Liver (tissue), 9 donors: Measurements from ENCODE around the gene TRIO. TPM values are rescaled to one million over a fixed set of nuclear protein-coding genes. Genes with fewer than 3 reads are reported as not detected.

Experiments used
- DNase-seq: peaks from one replicate; pipeline ENCODE4 v3.0.0-alpha.2; 2017; ENCODE audit warnings: low spot score
- H3K27ac ChIP-seq, 2 donors: one replicate each; pipeline ENCODE4 v1.7.0; 2013; ENCODE audit warnings: inconsistent platforms in 2 of 2, low read length in 2 of 2, control low read depth in 1 of 2, low read depth in 1 of 2, mild to moderate bottlenecking in 1 of 2
- H3K27me3 ChIP-seq, 4 donors: one replicate each; pipeline versions ENCODE4 v1.6.1 to v1.7.0; 2013; ENCODE audit warnings: low read length in 3 of 4, inconsistent platforms in 1 of 4, mild to moderate bottlenecking in 1 of 4, moderate library complexity in 1 of 4; ENCODE audit not compliant: control insufficient read depth in 4 of 4, insufficient read depth in 4 of 4
- H3K36me3 ChIP-seq, 4 donors: one replicate each; pipeline versions ENCODE4 v1.6.1 to v1.7.0; 2013; ENCODE audit warnings: low read length in 3 of 4, mild to moderate bottlenecking in 3 of 4, low read depth in 1 of 4, moderate library complexity in 1 of 4; ENCODE audit not compliant: control insufficient read depth in 4 of 4, insufficient read depth in 3 of 4
- H3K4me1 ChIP-seq, 4 donors: one replicate each; pipeline versions ENCODE4 v1.6.1 to v1.7.0; 2013; ENCODE audit warnings: low read length in 3 of 4, mild to moderate bottlenecking in 3 of 4, moderate library complexity in 1 of 4; ENCODE audit not compliant: control insufficient read depth in 4 of 4, insufficient read depth in 4 of 4
- H3K4me3 ChIP-seq, 3 donors: one replicate each; pipeline versions ENCODE4 v1.6.1 to v1.7.0; 2013; ENCODE audit warnings: low read length in 3 of 3, control low read depth in 1 of 3, low read depth in 1 of 3, mild to moderate bottlenecking in 1 of 3
- H3K9ac ChIP-seq, 2 donors: one replicate each; pipeline ENCODE4 v1.7.0; 2013; ENCODE audit warnings: low read length in 2 of 2, mild to moderate bottlenecking in 2 of 2, moderate library complexity in 2 of 2, control low read depth in 1 of 2, low read depth in 1 of 2
- H3K9me3 ChIP-seq, 4 donors: one replicate each; pipeline versions ENCODE4 v1.6.1 to v1.7.0; 2013; ENCODE audit warnings: low read length in 3 of 4; ENCODE audit not compliant: control insufficient read depth in 4 of 4
- ATF3 ChIP-seq: IDR thresholded peaks from 2 replicates; pipeline ENCODE4 v1.6.1; 2016; ENCODE audit warnings: antibody characterized with exemption
- CTCF ChIP-seq: fragments of 150-350 bp; IDR thresholded peaks from 2 replicates; pipeline ENCODE4 v1.5.1; 2017; ENCODE audit warnings: improper control_type of control experiment, low read depth, low read length; ENCODE audit not compliant: missing input control
- EGR1 ChIP-seq, 2 donors: IDR thresholded peaks; 2 replicates each; pipeline ENCODE4 v1.6.1; 2016 to 2018; ENCODE audit warnings: antibody characterized with exemption in 2 of 2, low read depth in 2 of 2
- FOXA1 ChIP-seq: IDR thresholded peaks from 2 replicates; pipeline ENCODE4 v1.6.1; 2016; ENCODE audit warnings: antibody characterized with exemption
- FOXA2 ChIP-seq: IDR thresholded peaks from 2 replicates; pipeline ENCODE4 v1.6.1; 2016; ENCODE audit warnings: antibody characterized with exemption
- GABPA ChIP-seq, 2 donors: IDR thresholded peaks in 1 of 2; conservative IDR thresholded peaks in 1 of 2; 2 replicates each; pipeline ENCODE4 v1.6.1; 2016; ENCODE audit warnings: antibody characterized with exemption in 2 of 2, mild to moderate bottlenecking in 1 of 2, moderate library complexity in 1 of 2
- HNF4A ChIP-seq, 2 donors: conservative IDR thresholded peaks; 2 replicates each; pipeline ENCODE4 v1.6.1; 2016; ENCODE audit warnings: antibody characterized with exemption in 2 of 2, mild to moderate bottlenecking in 2 of 2
- HNF4G ChIP-seq: IDR thresholded peaks from 2 replicates; pipeline ENCODE4 v1.6.1; 2016; ENCODE audit warnings: antibody characterized with exemption
- JUND ChIP-seq, 2 donors: IDR thresholded peaks; 2 replicates each; pipeline ENCODE4 v1.6.1; 2016; ENCODE audit warnings: antibody characterized with exemption in 2 of 2
- MAX ChIP-seq: IDR thresholded peaks from 2 replicates; pipeline ENCODE4 v1.6.1; 2016; ENCODE audit warnings: antibody characterized with exemption
- NR2F2 ChIP-seq: IDR thresholded peaks from 2 replicates; pipeline ENCODE4 v1.6.1; 2016; ENCODE audit warnings: antibody characterized with exemption
- RAD21 ChIP-seq, 2 donors: IDR thresholded peaks; 2 replicates each; pipeline ENCODE4 v1.6.1; 2016; ENCODE audit warnings: antibody characterized with exemption in 2 of 2, mild to moderate bottlenecking in 2 of 2
- REST ChIP-seq: IDR thresholded peaks from 2 replicates; pipeline ENCODE4 v1.6.1; 2016; ENCODE audit warnings: antibody characterized with exemption, mild to moderate bottlenecking
- SP1 ChIP-seq: IDR thresholded peaks from 2 replicates; pipeline ENCODE4 v1.6.1; 2018; ENCODE audit warnings: antibody characterized with exemption, mild to moderate bottlenecking
- TAF1 ChIP-seq: conservative IDR thresholded peaks from 2 replicates; pipeline ENCODE4 v1.6.1; 2016; ENCODE audit warnings: antibody characterized with exemption, mild to moderate bottlenecking
- YY1 ChIP-seq: IDR thresholded peaks from 2 replicates; pipeline ENCODE4 v1.6.1; 2016; ENCODE audit warnings: antibody characterized with exemption, mild to moderate bottlenecking
- WGBS: extraction: QIAGEN DNeasy Blood & Tissue Kit; methylation state at CpG from one replicate; pipeline ENCODE4 v1.1.7; 2013; 5-methylcytosine and 5-hydroxymethylcytosine counted together
- polyA plus RNA-seq, 2 donors: library from polyadenylated mRNA; stranded (reverse) in 1 of 2; unstranded in 1 of 2; fragments of 200-250 nt in 1 of 2; fragments of >200 nt in 1 of 2; fragmentation: Nextera tagmentation in 1 of 2; extraction: Ambion mirVana in 1 of 2; gene quantifications; one replicate each; pipeline versions ENCODE4 v1.2.1 to v1.2.3, GENCODE V29; 2013 to 2015
- total RNA-seq, 2 donors: library from RNA; depleted of rRNA; stranded (reverse); fragments of >200 nt; gene quantifications; one replicate each; pipeline ENCODE4 v1.2.3, GENCODE V29; 2014
- donor health status: healthy.
- donor health status: healthy.
- donor health status: healthy.
- donor health status: healthy.
- donor health status: healthy.

The TRIO gene
- total and polyA plus RNA-seq, 4 donors = 8.5 to 86.2 (median 16.0) TPM

- Histone ChIP-seq H3K27ac (no peak overlapping the region), H3K9me3 (no peaks in the 10 kb centered on the region), H3K27me3 (no peaks in the 10 kb centered on the region), H3K4me1 (no peaks in the 10 kb centered on the region), H3K36me3 (peaks cover 2 to 32% (median 16%) of the 10 kb centered on the region in 4 donors), H3K4me3 (no peak overlapping the region), H3K9ac (no peak overlapping the region)
- 99% methylated on average over 3 of the region's 3 CpGs for WGBS
- TF ChIP-seq GABPA (IDR thresholded peaks at IDR 0.05 in 1 of 2, conservative IDR thresholded peaks at IDR 0.05 in 1 of 2) (no peak), TAF1 (no peak), FOXA1 (no peak), CTCF (no peak), JUND (IDR thresholded peaks at IDR 0.05) (no peak)
- no peak for DNase-seq
Observed at GRCh38 chr5:14302330-14302729, 159.2 kb downstream of the TRIO start.

- H3K36me3 ChIP-seq = peaks cover 0 to 30% (median 13%) of the 10 kb centered on the region in 4 donors
- DNase-seq = no peak
- 90% methylated on average over 7 of the region's 7 CpGs for WGBS
- no peak overlapping the region for H3K27ac ChIP-seq
- H3K9ac ChIP-seq = no peak overlapping the region
- H3K4me3 ChIP-seq = no peak overlapping the region
- no peaks in the 10 kb centered on the region for H3K4me1 ChIP-seq
- no peaks in the 10 kb centered on the region for H3K9me3 ChIP-seq
- H3K27me3 ChIP-seq = no peaks in the 10 kb centered on the region
- TF ChIP-seq JUND (IDR thresholded peaks at IDR 0.05) (no peak), REST (no peak), FOXA1 (no peak), HNF4G (no peak), FOXA2 (no peak), TAF1 (no peak), SP1 (no peak), GABPA (IDR thresholded peaks at IDR 0.05 in 1 of 2, conservative IDR thresholded peaks at IDR 0.05 in 1 of 2) (no peak), ATF3 (no peak), NR2F2 (no peak), YY1 (no peak), EGR1 (IDR thresholded peaks at IDR 0.05; ENCODE audit: low read depth in 2 of 2) (no peak)
Observed at GRCh38 chr5:14305045-14305444, 161.9 kb downstream of the TRIO start.

GRCh38 chr5:14306329-14306815 lies 163.2 kb downstream of the TRIO start:
- no peak overlapping the region for H3K27ac ChIP-seq
- 97% methylated on average over 2 of the region's 2 CpGs for WGBS
- TF ChIP-seq REST (no peak), RAD21 (IDR thresholded peaks at IDR 0.05) (no peak), HNF4A (conservative IDR thresholded peaks at IDR 0.05) (no peak), MAX (no peak), SP1 (no peak), EGR1 (IDR thresholded peaks at IDR 0.05; ENCODE audit: low read depth in 2 of 2) (no peak), CTCF (no peak), NR2F2 (no peak)

More at GRCh38 chr5:14306329-14306815, 163.2 kb downstream of the TRIO start:
- Histone ChIP-seq H3K9ac (no peak overlapping the region), H3K4me3 (no peak overlapping the region), H3K27me3 (no peaks in the 10 kb centered on the region), H3K36me3 (peaks cover 5 to 34% (median 12%) of the 10 kb centered on the region in 4 donors), H3K9me3 (no peaks in the 10 kb centered on the region), H3K4me1 (no peaks in the 10 kb centered on the region)
- DNase-seq = no peak
